OCI-LY3 (cell line): ENCODE results near the gene CDK5R1.

ENCODE experiments used
- H2AFZ ChIP-seq: fragments of 200-600, 300-600 bp; shearing (Covaris generic); 2 replicates; pipeline ENCODE4 v1.6.0; 2014; ENCODE audit warnings: antibody characterized with exemption, low read depth, low read length
- H3K27ac ChIP-seq: fragments of 200-600, 300-600 bp; sonication (generic); 2 replicates; pipeline ENCODE4 v1.5.1; 2014; ENCODE audit warnings: mild to moderate bottlenecking, low read length, moderate library complexity, mixed read lengths
- H3K27me3 ChIP-seq: fragments of 200-600, 300-600 bp; sonication (generic); 2 replicates; pipeline ENCODE4 v1.6.1; 2014; ENCODE audit warnings: low read depth, low read length, mixed read lengths
- H3K36me3 ChIP-seq: fragments of 200-600, 300-600 bp; sonication (generic); replicated peaks from 2 replicates; pipeline ENCODE3; 2014; ENCODE audit warnings: low read depth, low read length, mixed read lengths
- H3K4me1 ChIP-seq: fragments of 300-600, 200-600 bp; sonication (generic); 2 replicates; pipeline ENCODE4 v1.6.1; 2014; ENCODE audit warnings: low read length, mixed read lengths
- H3K4me2 ChIP-seq: fragments of 200-600, 300-600 bp; sonication (generic); 2 replicates; pipeline ENCODE4 v1.6.1; 2014; ENCODE audit warnings: low read length, mixed read lengths
- H3K4me3 ChIP-seq: fragments of 300-600, 200-600 bp; sonication (generic); 2 replicates; pipeline ENCODE4 v1.5.1; 2014; ENCODE audit warnings: antibody characterized with exemption, mild to moderate bottlenecking, low read length, moderate library complexity
- H3K79me2 ChIP-seq: fragments of 300-600, 200-600 bp; shearing (Covaris generic); 2 replicates; pipeline ENCODE4 v1.6.1; 2014; ENCODE audit warnings: mild to moderate bottlenecking, low read length, mixed read lengths
- H3K9ac ChIP-seq: fragments of 300-600, 200-600 bp; shearing (Covaris generic); 2 replicates; pipeline ENCODE4 v1.6.0; 2014; ENCODE audit warnings: mild to moderate bottlenecking, low read length, moderate library complexity
- H3K9me3 ChIP-seq: fragments of 200-600, 300-600 bp; shearing (Covaris generic); 2 replicates; pipeline ENCODE4 v1.6.1; 2014; ENCODE audit warnings: low read length, mixed read lengths; ENCODE audit not compliant: insufficient read depth
- H4K20me1 ChIP-seq: fragments of 200-600, 300-600 bp; sonication (generic); 2 replicates; pipeline ENCODE4 v1.6.1; 2016; ENCODE audit warnings: low read length, mixed read lengths; ENCODE audit not compliant: insufficient read depth
- EZH2phosphoT487 ChIP-seq: fragments of 200-600 bp; shearing (Covaris generic); IDR thresholded peaks from 2 replicates; pipeline ENCODE4 v1.6.1; 2018; ENCODE audit warnings: antibody characterized with exemption, mixed run types, low read depth
- TF ChIP-seq, protein P1 (sequence below): fragments of 200-600, 300-600 bp; sonication (generic); IDR thresholded peaks from 2 replicates; pipeline ENCODE4 v1.5.1; 2014; ENCODE audit warnings: antibody characterized with exemption, low read length, low read depth

Gene CDK5R1

GRCh38 chr17:32484041-32484461 is 2.7 kb upstream of the CDK5R1 start:
- peaks cover 43% of the 10 kb centered on the region for H3K4me1 ChIP-seq
- no peak overlapping the region for H3K4me3 ChIP-seq
- H3K9ac ChIP-seq, result no peak overlapping the region
- TF ChIP-seq, protein P1, sequence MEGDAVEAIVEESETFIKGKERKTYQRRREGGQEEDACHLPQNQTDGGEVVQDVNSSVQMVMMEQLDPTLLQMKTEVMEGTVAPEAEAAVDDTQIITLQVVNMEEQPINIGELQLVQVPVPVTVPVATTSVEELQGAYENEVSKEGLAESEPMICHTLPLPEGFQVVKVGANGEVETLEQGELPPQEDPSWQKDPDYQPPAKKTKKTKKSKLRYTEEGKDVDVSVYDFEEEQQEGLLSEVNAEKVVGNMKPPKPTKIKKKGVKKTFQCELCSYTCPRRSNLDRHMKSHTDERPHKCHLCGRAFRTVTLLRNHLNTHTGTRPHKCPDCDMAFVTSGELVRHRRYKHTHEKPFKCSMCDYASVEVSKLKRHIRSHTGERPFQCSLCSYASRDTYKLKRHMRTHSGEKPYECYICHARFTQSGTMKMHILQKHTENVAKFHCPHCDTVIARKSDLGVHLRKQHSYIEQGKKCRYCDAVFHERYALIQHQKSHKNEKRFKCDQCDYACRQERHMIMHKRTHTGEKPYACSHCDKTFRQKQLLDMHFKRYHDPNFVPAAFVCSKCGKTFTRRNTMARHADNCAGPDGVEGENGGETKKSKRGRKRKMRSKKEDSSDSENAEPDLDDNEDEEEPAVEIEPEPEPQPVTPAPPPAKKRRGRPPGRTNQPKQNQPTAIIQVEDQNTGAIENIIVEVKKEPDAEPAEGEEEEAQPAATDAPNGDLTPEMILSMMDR, result no peak
- TF ChIP-seq EZH2phosphoT487, result no peak
- no peaks in the 10 kb centered on the region for H3K27me3 ChIP-seq
- H4K20me1 ChIP-seq, result peaks cover 6% of the 10 kb centered on the region; the same call in 1 of the 2 replicates
- peaks cover 13% of the 10 kb centered on the region; the same call in 1 of the 2 replicates for H3K79me2 ChIP-seq
- H3K27ac ChIP-seq, result no peak overlapping the region
- H3K9me3 ChIP-seq, result no peaks in the 10 kb centered on the region
- no peak overlapping the region for H3K4me2 ChIP-seq
- H3K36me3 ChIP-seq, result peaks cover 34% of the 10 kb centered on the region
- H2AFZ ChIP-seq, result no peak overlapping the region

DNA sequence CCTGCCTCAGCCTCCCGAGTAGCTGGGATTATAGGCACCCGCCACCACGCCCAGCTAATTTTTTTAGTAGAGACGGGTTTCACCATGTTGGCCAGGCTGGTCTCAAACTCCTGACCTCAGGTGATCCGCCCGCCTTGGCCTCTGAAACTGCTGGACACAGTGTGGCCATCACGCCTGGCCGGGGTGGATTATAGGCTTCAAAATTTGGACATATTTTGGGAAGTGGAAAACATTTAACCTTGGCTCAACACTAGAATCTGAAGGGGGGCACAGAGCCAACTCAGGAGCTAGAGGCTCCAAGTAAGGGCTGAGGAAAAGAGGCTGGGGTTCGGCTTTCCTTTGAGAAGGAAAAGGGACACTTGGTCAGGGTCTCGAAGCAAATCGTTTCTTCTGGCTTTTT is 2.2 kb upstream of the CDK5R1 start:
- Histone ChIP-seq H3K27ac (no peak overlapping the region), H3K9ac (no peak overlapping the region), H3K27me3 (no peaks in the 10 kb centered on the region), H3K4me2 (no peak overlapping the region), H3K4me1 (peaks cover 43% of the 10 kb centered on the region), H4K20me1 (peaks cover 12% of the 10 kb centered on the region), H3K4me3 (no peak overlapping the region), H3K9me3 (no peaks in the 10 kb centered on the region), H2AFZ (no peak overlapping the region), H3K79me2 (peaks cover 15% of the 10 kb centered on the region; the same call in 1 of the 2 replicates), H3K36me3 (peaks cover 30% of the 10 kb centered on the region)
- no peak for TF ChIP-seq EZH2phosphoT487
- TF ChIP-seq, protein P1, result no peak

GRCh38 chr17:32485261-32486110 is 1.3 kb upstream of the CDK5R1 start:
- Histone ChIP-seq H3K4me2 (no peak overlapping the region; the same call in 1 of the 2 replicates), H3K27ac (no peak overlapping the region), H4K20me1 (peaks cover 18% of the 10 kb centered on the region), H3K27me3 (no peaks in the 10 kb centered on the region), H3K4me3 (no peak overlapping the region), H3K36me3 (peaks cover 28% of the 10 kb centered on the region), H3K9me3 (no peaks in the 10 kb centered on the region), H3K79me2 (peaks cover 15% of the 10 kb centered on the region; the same call in 1 of the 2 replicates), H2AFZ (no peak overlapping the region), H3K4me1 (peaks cover 43% of the 10 kb centered on the region), H3K9ac (no peak overlapping the region)
- TF ChIP-seq, protein P1, result no peak
- no peak for TF ChIP-seq EZH2phosphoT487

GRCh38 chr17:32486111-32486700 is 587 bp upstream of the CDK5R1 start:
- Histone ChIP-seq H3K9ac (peak overlapping the region; percentile 55), H3K79me2 (peaks cover 15% of the 10 kb centered on the region; the same call in 1 of the 2 replicates), H3K4me2 (peak overlapping the region; percentile 58), H3K4me1 (peaks cover 40% of the 10 kb centered on the region), H2AFZ (no peak overlapping the region), H3K27ac (no peak overlapping the region), H4K20me1 (peaks cover 19% of the 10 kb centered on the region), H3K4me3 (peak overlapping the region; percentile 79), H3K9me3 (no peaks in the 10 kb centered on the region), H3K36me3 (peaks cover 28% of the 10 kb centered on the region), H3K27me3 (no peaks in the 10 kb centered on the region)
- no peak for TF ChIP-seq EZH2phosphoT487
- TF ChIP-seq, protein P1, result no peak
